ENCODE results near the gene BTBD9.

DNA sequence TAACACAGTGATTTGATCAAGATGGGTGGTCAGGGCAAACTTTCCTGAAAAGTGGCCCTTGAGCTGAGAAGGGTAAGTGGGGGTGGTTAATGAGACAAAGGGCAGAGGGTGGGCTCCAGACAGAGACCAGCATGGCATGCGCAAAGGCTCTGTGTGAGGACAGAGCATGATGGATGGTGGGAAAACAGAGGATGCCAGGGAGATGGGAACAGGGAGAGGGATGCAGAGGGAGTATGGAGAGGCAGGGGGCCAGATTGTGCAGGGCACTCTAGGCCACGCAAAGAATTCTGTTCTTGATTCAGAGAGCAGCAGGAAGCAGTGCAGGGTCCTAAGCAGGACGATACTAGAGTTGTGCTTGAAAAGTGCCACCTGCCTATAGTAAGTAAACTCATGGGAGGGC is 394.4 kb downstream of the BTBD9 start:
- TF ChIP-seq, protein P1, sequence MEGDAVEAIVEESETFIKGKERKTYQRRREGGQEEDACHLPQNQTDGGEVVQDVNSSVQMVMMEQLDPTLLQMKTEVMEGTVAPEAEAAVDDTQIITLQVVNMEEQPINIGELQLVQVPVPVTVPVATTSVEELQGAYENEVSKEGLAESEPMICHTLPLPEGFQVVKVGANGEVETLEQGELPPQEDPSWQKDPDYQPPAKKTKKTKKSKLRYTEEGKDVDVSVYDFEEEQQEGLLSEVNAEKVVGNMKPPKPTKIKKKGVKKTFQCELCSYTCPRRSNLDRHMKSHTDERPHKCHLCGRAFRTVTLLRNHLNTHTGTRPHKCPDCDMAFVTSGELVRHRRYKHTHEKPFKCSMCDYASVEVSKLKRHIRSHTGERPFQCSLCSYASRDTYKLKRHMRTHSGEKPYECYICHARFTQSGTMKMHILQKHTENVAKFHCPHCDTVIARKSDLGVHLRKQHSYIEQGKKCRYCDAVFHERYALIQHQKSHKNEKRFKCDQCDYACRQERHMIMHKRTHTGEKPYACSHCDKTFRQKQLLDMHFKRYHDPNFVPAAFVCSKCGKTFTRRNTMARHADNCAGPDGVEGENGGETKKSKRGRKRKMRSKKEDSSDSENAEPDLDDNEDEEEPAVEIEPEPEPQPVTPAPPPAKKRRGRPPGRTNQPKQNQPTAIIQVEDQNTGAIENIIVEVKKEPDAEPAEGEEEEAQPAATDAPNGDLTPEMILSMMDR (IDR thresholded peaks at IDR 0.05), result no peak
- no peak for TF ChIP-seq POLR2A (IDR thresholded peaks at IDR 0.05)
